Effector CD8-positive, alpha-beta T cell (primary cell): ENCODE measurements around the gene TMEM174.
"Not testable (repeated sequence)": the region's sequence is repeated elsewhere in the genome, so short reads cannot be mapped to it uniquely, and the experiment has no call there.

Experiments used
- DNase-seq: peaks from one replicate; lab custom pipeline; 2025; lab: John Stamatoyannopoulos, UW

The TMEM174 gene

GRCh38 chr5:73196201-73196600 is 23.2 kb downstream of the TMEM174 start:
- no peak for DNase-seq

GRCh38 chr5:73197637-73198257 is 24.8 kb downstream of the TMEM174 start:
- DNase-seq, result no peak

DNA sequence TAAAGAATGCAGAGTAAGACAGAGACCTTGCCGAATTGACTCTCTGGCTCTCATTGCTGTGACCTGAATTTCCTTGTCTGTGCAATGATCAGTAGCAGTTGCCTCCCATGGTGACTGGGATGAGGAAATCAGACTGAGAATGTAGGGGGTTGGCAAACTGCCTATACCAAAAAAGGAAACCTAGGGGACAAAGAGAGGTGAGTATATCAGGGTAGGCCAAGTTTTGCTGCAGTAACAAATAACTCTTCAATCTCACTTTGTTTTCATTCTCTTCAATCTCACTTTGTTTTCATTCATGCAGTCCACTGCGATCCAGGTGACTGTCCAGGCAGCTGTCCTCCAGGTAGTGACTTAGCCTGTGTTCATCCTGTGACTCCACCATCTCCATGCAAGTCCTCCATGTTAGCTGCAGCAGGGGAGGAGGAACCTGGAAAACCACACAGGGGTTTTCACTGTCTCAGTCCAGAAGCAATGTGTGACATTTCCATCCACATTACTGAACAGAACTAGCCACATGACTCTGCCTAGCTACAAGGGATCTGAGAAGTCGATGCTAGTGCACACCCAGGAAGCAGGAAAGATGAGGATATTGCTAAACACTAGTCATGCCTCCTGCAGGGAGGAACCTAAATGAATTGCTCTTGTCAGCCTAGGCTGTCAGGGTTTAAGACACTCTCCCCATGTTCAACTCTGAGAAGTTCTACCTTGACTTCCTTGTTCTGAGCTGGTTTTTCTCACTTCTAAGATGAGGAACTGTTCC is 26.0 kb downstream of the TMEM174 start:
- DNase-seq, result no peak

- DNase-seq, result no peak
These were observed 26.7 kb downstream of the TMEM174 start for GRCh38 chr5:73199671-73200070.

DNA sequence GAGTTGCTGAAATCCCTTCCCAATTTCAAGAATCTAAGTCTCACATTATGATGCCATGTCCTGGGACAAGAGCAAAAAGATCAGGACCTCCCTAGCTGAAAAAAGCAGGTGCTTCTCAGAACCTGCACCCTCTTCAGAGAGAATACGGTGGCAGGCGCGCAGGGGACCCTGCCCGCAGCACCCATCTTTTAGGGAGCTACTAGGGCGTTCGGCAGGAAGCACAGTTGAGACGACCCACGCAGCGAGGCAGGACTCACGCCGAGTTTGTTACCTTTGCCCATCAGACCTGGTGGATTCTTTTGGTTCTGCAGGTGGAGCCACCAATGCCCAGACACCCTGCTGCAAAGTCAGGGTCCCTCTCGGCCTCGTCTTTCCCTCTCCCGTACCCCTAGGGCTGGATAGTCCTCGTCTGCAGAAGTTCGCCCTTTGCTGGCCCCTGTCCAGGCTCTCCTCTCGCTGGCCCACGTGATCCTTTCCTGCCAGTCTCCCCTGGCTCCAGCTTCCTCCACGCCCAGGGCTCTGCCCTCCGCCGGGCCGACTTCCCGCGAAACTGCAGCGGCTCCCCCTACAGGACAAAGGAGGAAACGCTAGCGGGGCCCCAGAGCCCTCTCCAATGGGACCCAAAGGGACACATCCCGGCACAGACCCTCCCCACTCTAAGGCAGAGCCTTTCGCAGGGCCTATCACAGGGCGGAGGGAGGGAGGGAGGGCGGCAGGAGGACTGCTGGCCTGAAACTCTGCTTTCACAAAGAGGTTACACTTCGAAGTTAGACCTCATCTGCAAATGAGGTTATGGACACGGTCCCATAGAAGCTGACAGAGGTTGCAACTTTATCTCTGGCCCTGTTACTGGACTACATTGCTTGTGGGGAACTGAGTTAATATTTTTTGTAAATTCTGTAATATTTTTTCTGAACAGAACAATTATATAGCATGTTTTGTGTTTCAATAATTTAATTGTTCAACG is 28.8 kb downstream of the TMEM174 start:
- peak; percentile 56 for DNase-seq

GRCh38 chr5:73204332-73204731 is 31.3 kb downstream of the TMEM174 start:
- no peak for DNase-seq

DNA sequence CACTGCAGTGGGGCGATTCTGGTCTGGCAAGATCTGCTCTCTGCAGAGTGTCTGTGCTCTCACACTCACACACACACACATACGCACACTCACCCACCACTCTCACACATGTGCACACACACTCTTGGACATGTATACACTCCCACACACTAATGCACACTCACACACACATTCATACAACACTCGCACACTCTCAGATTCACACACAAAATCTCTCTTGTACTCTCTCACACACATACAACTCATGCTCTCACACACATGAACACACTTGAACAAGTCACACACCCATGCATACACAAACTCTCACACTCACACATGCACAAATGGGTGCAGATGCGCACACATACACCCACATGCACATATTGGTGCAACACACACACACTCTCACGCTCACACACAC is 31.7 kb downstream of the TMEM174 start:
- no peak for DNase-seq

DNA sequence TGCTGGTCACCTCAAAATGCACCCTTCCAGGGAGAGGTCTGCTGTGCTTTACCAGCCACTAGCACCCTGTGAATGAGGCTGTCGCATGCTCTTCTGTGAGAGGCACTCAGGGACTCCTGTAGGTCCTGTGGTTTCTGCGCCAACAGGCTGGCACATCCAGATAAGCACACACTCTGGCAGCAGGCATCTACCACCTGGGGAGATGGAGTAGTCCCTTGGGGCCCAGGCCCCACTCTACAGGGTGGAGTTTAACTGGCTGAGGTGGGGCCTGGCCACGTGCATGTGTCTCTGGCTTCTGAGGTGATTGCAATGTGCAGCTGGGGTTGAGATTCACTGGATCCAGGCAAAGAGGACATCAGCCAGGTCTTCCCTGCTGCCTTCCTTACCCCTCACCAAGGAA is 32.3 kb downstream of the TMEM174 start:
- no peak for DNase-seq

GRCh38 chr5:73207239-73207638 is 34.2 kb downstream of the TMEM174 start:
- DNase-seq, result not testable (repeated sequence)

DNA sequence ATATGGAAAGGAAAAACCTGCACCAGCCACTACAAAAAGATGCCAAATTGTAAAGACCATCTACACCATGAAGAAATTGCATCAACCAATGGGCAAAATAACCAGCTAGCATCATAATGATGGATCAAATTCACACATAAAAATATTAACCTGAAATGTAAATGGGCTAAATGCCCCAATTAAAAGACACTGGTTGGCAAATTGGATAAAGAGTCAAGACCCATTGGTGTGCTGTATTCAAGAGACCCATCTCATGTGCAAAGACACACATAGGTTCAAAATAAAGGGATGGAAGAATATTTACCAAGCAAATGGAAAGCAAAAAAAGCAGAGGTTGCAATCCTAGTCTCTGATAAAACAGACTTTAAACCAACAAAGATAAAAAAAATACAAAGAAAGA is 36.1 kb downstream of the TMEM174 start:
- DNase-seq, result not testable (repeated sequence)

- not testable (repeated sequence) for DNase-seq
These were observed 39.7 kb downstream of the TMEM174 start for GRCh38 chr5:73212693-73213092.

GRCh38 chr5:73213566-73213998 is 40.6 kb downstream of the TMEM174 start:
- DNase-seq, result no peak

- no peak for DNase-seq
These were observed 41.3 kb downstream of the TMEM174 start for GRCh38 chr5:73214306-73214705.

- DNase-seq, result no peak
These were observed 42.0 kb downstream of the TMEM174 start for GRCh38 chr5:73214996-73215395.

DNA sequence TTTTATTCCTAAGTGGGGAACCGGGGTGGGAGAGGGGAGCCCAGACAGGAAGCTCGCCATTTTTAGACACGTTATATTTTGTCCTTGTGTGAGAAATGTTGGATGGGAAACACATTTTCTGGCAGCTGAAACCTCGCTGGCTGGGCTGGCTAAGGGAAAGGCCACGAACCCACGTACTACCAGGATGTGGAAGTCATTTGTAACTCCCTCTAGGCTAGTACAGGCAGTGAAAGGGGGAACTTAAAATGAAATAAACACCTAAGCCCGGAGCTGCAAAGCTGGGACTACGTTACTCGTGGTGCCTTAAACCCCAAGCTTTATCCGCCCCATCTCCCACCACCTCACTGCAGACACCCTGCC is 42.5 kb downstream of the TMEM174 start:
- DNase-seq, result no peak

DNA sequence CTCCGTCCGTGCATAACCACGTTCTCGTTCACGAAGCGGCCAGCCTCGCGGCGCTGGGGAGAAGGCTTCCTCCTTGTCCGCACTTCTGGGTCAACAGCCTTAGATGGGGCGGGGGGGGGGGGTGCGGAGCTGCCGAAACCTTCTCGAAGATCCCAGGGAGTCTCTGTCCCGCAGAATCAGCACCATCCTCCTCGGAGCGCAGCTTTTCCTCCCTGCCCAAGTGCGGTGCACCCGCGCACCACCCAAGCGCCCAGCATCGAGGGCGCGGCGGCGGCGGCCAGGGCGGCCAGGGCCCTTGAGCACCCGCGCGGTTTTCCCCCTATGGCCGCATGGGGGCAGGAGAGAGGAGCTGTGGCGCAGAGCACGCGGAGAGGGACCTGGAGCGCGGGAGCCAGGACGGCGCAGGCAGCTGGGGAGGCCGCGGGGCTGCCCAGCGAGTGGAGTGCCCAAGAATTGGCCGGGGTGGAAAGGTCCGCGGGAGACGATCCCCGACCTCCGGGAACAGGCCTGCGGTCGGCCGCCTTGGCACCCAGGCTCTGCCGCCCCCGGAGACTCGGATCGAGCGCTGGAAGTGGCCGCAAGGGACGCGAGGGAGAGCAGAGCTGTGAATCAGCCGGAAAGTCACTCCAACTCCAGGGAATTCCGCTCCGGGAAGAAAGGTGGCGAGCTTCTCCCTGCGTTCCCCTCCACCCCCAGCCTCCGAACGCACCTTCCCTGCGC is 43.1 kb downstream of the TMEM174 start:
- peak; percentile 27 for DNase-seq

DNA sequence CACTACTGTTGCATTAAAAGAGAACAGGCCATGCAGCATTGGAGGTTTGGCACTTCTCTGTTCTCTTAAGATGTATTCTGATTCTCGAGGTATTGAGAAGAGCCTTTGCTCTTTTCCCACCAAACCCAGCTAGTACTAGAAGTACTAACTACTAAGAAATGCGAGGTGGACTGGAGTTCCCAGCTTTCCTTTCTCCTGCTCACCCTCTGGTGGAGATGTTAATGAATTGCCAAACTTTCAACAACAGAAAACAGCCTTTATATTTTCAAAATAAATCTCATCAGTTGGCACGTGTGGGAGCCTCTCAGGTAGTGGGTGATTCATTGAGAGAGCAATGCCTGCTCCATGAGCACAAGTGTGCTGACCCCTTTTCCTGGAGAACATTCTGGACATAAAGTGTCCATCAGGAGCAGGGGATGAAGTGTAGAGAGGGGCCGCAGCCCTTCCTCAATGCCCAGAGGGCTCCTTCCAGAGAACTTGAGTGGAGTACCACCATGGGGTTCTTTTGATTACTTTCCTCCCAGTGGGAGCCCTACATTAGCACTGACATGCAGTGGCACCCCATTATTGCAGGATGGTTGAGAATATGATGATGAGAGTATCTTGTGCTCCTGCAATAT is 45.7 kb downstream of the TMEM174 start:
- DNase-seq, result no peak

GRCh38 chr5:73219336-73219735 is 46.3 kb downstream of the TMEM174 start:
- not testable (repeated sequence) for DNase-seq

- no peak for DNase-seq
These were observed 48.2 kb downstream of the TMEM174 start for GRCh38 chr5:73221161-73221560.

GRCh38 chr5:73221726-73222125 is 48.7 kb downstream of the TMEM174 start:
- DNase-seq, result no peak

- no peak for DNase-seq
These were observed 49.2 kb downstream of the TMEM174 start for GRCh38 chr5:73222173-73222572.
